Right atrium auricular region (tissue), 2 donors: Measurements from ENCODE around the gene STAC. TPM values are rescaled to one million over a fixed set of nuclear protein-coding genes. Genes with fewer than 3 reads are reported as not detected.
"Not testable (repeated sequence)": the region's sequence is repeated elsewhere in the genome, so short reads cannot be mapped to it uniquely, and the experiment has no call there.

Source experiments
- DNase-seq: peaks from one replicate; pipeline ENCODE4 v3.0.0-alpha.2; 2019; ENCODE audit warnings: low spot score
- H3K27ac ChIP-seq, 2 donors: fragments of 200-600 bp; sonication (generic); 1 replicate in 1 of 2; 2 replicates in 1 of 2; pipeline ENCODE4 v1.5.1; 2016 to 2019
- H3K27me3 ChIP-seq, 2 donors: fragments of 200-600 bp; sonication (generic); one replicate each; pipeline versions ENCODE4 v1.5.1 to v1.6.0; 2017 to 2019
- H3K36me3 ChIP-seq: fragments of 200-600 bp; sonication (generic); one replicate; pipeline ENCODE4 v1.5.1; 2016
- H3K4me1 ChIP-seq, 2 donors: fragments of 200-600 bp; sonication (generic); one replicate each; pipeline versions ENCODE4 v1.5.1 to v1.6.0; 2017 to 2019
- H3K4me3 ChIP-seq, 2 donors: fragments of 200-600 bp; sonication (generic); 1 replicate in 1 of 2; 2 replicates in 1 of 2; pipeline ENCODE4 v1.5.1; 2017 to 2019; ENCODE audit warnings: mild to moderate bottlenecking in 1 of 2, moderate library complexity in 1 of 2
- H3K9me3 ChIP-seq, 2 donors: fragments of 200-600 bp; sonication (generic); one replicate each; pipeline ENCODE4 v1.5.1; 2019
- total RNA-seq, 2 donors: library from RNA; depleted of rRNA; stranded (reverse); fragments of >200 nt; gene quantifications; one replicate each; pipeline ENCODE4 v1.1.0, GENCODE V29; 2016
- TF ChIP-seq, protein P1 (sequence below), 2 donors: fragments of 200-600 bp; sonication (generic); IDR thresholded peaks; one replicate each; pipeline ENCODE4 v1.5.1; 2019; ENCODE audit warnings: antibody characterized with exemption in 2 of 2

STAC gene
- total RNA-seq, 2 donors from 2014 or later, result 0.33 TPM; not detected in 1

DNA sequence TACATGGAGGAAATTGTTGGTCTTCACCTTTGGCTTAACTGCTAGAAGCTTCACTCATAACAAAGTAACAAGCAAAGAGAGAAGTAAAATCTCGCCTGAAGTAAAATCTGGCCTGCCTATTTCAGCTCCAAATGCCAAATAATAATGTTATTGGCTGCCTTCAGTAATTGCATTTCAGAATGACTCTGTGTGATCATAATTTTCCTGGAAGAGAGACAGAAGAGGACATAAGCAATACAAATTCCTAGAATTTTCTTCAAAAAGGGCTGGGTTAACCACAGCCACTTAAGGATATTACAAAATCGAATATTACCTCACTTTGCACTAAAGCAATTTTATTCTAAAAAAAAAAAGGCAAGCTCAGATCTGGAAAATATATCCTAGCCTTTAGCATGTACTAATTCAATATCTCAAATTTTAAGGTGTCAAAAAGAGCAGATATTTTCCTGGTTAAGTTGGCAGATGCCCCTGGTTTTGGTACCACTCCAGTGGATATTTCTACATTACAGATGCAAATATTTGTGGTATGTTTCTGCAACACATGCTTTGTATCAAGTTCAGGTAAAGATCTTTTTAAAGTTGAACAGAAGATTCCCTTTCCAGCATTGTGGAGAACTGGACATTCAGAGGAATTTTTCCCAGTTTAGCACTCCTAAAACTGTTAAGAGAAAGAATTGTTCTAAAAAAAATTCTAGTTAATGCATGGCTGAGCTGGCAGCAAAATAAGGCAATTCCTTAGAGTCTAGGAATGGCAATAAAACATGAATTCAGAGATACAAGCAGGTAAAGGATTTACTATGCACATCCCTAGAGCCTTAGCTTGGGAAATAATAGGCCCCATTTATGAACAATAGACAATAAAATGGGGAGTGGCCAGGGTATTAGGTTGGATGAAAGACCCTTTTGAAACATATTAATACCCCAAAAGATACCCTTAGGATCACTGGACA lies 116.7 kb downstream of the STAC start:
- Histone ChIP-seq H3K27me3 (no peaks in the 10 kb centered on the region), H3K27ac (no peak overlapping the region), H3K4me1 (no peaks in the 10 kb centered on the region), H3K36me3 (no peaks in the 10 kb centered on the region), H3K4me3 (no peak overlapping the region), H3K9me3 (no peaks in the 10 kb centered on the region)
- TF ChIP-seq, protein P1, sequence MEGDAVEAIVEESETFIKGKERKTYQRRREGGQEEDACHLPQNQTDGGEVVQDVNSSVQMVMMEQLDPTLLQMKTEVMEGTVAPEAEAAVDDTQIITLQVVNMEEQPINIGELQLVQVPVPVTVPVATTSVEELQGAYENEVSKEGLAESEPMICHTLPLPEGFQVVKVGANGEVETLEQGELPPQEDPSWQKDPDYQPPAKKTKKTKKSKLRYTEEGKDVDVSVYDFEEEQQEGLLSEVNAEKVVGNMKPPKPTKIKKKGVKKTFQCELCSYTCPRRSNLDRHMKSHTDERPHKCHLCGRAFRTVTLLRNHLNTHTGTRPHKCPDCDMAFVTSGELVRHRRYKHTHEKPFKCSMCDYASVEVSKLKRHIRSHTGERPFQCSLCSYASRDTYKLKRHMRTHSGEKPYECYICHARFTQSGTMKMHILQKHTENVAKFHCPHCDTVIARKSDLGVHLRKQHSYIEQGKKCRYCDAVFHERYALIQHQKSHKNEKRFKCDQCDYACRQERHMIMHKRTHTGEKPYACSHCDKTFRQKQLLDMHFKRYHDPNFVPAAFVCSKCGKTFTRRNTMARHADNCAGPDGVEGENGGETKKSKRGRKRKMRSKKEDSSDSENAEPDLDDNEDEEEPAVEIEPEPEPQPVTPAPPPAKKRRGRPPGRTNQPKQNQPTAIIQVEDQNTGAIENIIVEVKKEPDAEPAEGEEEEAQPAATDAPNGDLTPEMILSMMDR (IDR thresholded peaks at IDR 0.05), result no peak
- no peak for DNase-seq

DNA sequence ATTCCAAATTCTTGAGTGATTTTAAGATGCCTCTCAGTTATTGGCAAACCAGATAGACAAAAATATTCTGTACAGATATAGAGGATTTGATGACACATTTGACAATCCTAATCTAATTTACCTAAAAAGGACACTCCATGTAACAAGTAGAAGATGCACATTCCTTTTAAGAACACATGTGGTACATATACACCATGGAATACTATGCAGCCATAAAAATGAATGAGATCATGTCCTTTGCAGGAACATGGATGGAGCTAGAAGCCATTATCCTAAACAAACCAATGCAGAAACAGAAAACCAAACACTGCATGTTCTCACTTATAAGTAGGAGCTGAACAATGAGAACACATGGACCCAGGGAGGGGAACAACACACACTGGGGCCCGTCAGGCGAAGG lies 119.7 kb downstream of the STAC start:
- not testable (repeated sequence) for H3K36me3 ChIP-seq, H3K27me3 ChIP-seq, H3K4me1 ChIP-seq, H3K27ac ChIP-seq, DNase-seq, H3K4me3 ChIP-seq, H3K9me3 ChIP-seq

GRCh38 chr3:36501616-36502015 lies 121.3 kb downstream of the STAC start:
- TF ChIP-seq, protein P1 (IDR thresholded peaks at IDR 0.05), result no peak
- Histone ChIP-seq H3K4me3 (no peak overlapping the region), H3K27me3 (no peaks in the 10 kb centered on the region), H3K4me1 (no peaks in the 10 kb centered on the region), H3K36me3 (no peaks in the 10 kb centered on the region), H3K9me3 (peaks cover 0 to 4% of the 10 kb centered on the region in 2 donors), H3K27ac (no peak overlapping the region)
- DNase-seq, result no peak

DNA sequence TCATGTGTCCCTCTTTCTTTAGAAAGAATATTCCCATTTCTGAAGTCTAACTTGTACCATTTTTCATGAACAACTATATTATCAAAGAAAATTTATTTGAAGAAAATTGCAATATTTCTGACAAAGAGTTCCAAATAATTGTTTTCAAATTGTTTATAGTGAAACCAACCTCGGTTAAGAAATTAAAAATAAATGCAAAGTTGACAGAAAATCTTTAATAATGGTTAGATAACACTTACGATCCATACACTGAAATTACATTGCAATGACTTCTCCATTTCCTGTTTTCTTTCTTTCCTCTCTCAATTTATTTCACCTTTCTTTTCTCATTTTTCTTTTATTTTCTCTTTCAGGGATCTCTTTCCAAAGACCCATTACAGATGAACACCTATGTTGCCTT lies 125.1 kb downstream of the STAC start:
- no peak overlapping the region for H3K27ac ChIP-seq

DNA sequence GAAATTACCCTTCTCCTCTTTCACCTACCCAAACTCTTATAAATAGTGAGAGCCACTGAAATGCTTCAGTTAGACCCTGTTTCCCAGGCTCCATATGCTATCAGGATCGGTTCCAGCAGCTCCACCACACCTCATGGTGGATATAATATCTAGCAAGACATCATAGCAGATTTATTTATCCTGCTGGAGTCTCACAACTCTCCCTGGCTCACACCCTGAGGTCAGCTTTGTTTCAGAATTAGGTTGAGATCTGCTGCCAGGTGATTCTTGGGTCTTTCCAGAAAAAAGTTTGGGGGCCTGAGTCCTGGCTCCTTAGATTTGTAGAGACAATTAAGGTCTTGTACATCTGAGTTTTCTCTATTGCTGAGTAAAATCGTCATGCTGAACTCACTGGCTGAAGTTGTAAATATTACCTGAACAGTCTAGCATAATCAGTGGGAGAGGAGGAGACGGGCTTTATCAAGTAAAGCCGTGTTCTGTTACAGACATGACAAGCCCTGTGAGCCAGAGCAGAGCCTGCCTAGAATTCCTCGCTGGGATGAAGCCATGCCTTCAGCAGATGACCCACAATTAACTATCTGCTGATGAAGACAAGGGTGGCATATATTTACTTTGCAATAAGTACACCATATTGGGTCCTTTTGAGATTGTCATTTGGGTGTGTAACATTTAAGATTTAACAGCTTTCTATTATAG lies 131.6 kb downstream of the STAC start:
- DNase-seq, result no peak
- H3K4me3 ChIP-seq, result no peak overlapping the region
- no peak overlapping the region for H3K27ac ChIP-seq
- H3K9me3 ChIP-seq, result peaks cover 0 to 8% of the 10 kb centered on the region in 2 donors
- H3K36me3 ChIP-seq, result no peaks in the 10 kb centered on the region
- TF ChIP-seq, protein P1 (IDR thresholded peaks at IDR 0.05), result no peak
- no peaks in the 10 kb centered on the region for H3K27me3 ChIP-seq
- no peaks in the 10 kb centered on the region for H3K4me1 ChIP-seq

More for the DNA sequence above, 125.1 kb downstream of the STAC start:
- TF ChIP-seq, protein P1 (IDR thresholded peaks at IDR 0.05), result no peak
- no peak for DNase-seq
- H3K4me3 ChIP-seq, result no peak overlapping the region
- H3K4me1 ChIP-seq, result no peaks in the 10 kb centered on the region
- H3K9me3 ChIP-seq, result peaks cover 0 to 12% of the 10 kb centered on the region in 2 donors
- H3K36me3 ChIP-seq, result no peaks in the 10 kb centered on the region
- no peaks in the 10 kb centered on the region for H3K27me3 ChIP-seq

GRCh38 chr3:36512555-36512954 lies 132.3 kb downstream of the STAC start:
- Histone ChIP-seq H3K27me3 (no peaks in the 10 kb centered on the region), H3K4me3 (no peak overlapping the region), H3K36me3 (no peaks in the 10 kb centered on the region), H3K27ac (no peak overlapping the region), H3K4me1 (no peaks in the 10 kb centered on the region), H3K9me3 (peaks cover 0 to 8% of the 10 kb centered on the region in 2 donors)
- TF ChIP-seq, protein P1 (IDR thresholded peaks at IDR 0.05), result no peak
- no peak for DNase-seq
